ENCODE data around the gene MYEOV. TPM values are rescaled to one million over a fixed set of nuclear protein-coding genes. Genes with fewer than 3 reads are reported as not detected.

MYEOV gene
- total and polyA plus RNA-seq, 2 experiments from 2014 or later: 0.14 TPM; not detected in 1

DNA sequence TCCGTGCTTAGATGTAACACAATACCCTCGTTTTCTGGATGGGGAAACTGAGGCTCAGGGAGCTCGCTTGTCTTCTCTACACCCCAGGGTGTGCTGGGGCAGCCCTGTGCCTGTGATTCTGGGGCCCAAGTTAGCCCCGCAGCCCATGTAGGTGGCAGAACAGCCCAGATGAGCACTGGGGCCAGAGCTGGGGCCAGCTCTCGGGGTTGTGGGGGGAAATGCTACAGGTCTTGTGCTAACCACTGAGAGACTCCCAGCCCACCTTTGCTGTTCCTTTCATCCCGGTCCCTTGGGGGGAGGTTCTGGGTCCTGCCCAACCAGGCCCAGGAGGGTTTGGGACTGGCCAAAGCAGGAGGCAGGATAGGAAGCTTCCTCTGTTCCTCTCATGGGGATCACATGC, 13.5 kb downstream of the MYEOV start:
- H3K4me1 ChIP-seq (ENCODE audit: insufficient read depth): no peaks in the 10 kb centered on the region
- no peaks in the 10 kb centered on the region for H3K79me2 ChIP-seq (replicated peaks; ENCODE audit: insufficient read depth)

More for the DNA sequence above, 13.5 kb downstream of the MYEOV start:
- ATAC-seq (no peak), DNase-seq (ENCODE audit: low spot score) (no peak)
- H3F3A ChIP-seq (replicated peaks; ENCODE audit: low read depth): no peaks in the 10 kb centered on the region
- H2AFZ ChIP-seq: no peak overlapping the region
- Mint-ChIP-seq H3K27ac (no peak overlapping the region), H3K27me3 (ENCODE audit: insufficient read depth, low read depth, poor library complexity) (peaks cover 8% of the 10 kb centered on the region), H3K9me3 (no peaks in the 10 kb centered on the region), H3K4me3 (no peak overlapping the region), H3K4me1 (no peaks in the 10 kb centered on the region; the same call in 2 of the 3 replicates), H3K36me3 (ENCODE audit: low read depth) (no peaks in the 10 kb centered on the region)
- TF ChIP-seq ZNF114 (CRISPR knock-in tag; IDR thresholded peaks at IDR 0.05) (no peak), ZNF331 (CRISPR knock-in tag; IDR thresholded peaks at IDR 0.05; ENCODE audit: low read depth) (no peak), CREB1 (CRISPR knock-in tag; IDR thresholded peaks at IDR 0.05; ENCODE audit: low read depth) (no peak), EZH2 (IDR thresholded peaks at IDR 0.05; ENCODE audit: low read depth, unreplicated experiment) (no peak), NANOG (IDR thresholded peaks at IDR 0.05; ENCODE audit: borderline replicate concordance) (no peak), STAT1 (IDR thresholded peaks at IDR 0.05; ENCODE audit: unreplicated experiment) (no peak), ZNF462 (CRISPR knock-in tag; IDR thresholded peaks at IDR 0.05) (no peak)
- TF ChIP-seq, protein P1, sequence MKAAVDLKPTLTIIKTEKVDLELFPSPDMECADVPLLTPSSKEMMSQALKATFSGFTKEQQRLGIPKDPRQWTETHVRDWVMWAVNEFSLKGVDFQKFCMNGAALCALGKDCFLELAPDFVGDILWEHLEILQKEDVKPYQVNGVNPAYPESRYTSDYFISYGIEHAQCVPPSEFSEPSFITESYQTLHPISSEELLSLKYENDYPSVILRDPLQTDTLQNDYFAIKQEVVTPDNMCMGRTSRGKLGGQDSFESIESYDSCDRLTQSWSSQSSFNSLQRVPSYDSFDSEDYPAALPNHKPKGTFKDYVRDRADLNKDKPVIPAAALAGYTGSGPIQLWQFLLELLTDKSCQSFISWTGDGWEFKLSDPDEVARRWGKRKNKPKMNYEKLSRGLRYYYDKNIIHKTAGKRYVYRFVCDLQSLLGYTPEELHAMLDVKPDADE (IDR thresholded peaks at IDR 0.05): no peak
- TF ChIP-seq, protein P2, sequence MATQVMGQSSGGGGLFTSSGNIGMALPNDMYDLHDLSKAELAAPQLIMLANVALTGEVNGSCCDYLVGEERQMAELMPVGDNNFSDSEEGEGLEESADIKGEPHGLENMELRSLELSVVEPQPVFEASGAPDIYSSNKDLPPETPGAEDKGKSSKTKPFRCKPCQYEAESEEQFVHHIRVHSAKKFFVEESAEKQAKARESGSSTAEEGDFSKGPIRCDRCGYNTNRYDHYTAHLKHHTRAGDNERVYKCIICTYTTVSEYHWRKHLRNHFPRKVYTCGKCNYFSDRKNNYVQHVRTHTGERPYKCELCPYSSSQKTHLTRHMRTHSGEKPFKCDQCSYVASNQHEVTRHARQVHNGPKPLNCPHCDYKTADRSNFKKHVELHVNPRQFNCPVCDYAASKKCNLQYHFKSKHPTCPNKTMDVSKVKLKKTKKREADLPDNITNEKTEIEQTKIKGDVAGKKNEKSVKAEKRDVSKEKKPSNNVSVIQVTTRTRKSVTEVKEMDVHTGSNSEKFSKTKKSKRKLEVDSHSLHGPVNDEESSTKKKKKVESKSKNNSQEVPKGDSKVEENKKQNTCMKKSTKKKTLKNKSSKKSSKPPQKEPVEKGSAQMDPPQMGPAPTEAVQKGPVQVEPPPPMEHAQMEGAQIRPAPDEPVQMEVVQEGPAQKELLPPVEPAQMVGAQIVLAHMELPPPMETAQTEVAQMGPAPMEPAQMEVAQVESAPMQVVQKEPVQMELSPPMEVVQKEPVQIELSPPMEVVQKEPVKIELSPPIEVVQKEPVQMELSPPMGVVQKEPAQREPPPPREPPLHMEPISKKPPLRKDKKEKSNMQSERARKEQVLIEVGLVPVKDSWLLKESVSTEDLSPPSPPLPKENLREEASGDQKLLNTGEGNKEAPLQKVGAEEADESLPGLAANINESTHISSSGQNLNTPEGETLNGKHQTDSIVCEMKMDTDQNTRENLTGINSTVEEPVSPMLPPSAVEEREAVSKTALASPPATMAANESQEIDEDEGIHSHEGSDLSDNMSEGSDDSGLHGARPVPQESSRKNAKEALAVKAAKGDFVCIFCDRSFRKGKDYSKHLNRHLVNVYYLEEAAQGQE (IDR thresholded peaks at IDR 0.05; ENCODE audit: unreplicated experiment): no peak
- TF ChIP-seq, protein P3, sequence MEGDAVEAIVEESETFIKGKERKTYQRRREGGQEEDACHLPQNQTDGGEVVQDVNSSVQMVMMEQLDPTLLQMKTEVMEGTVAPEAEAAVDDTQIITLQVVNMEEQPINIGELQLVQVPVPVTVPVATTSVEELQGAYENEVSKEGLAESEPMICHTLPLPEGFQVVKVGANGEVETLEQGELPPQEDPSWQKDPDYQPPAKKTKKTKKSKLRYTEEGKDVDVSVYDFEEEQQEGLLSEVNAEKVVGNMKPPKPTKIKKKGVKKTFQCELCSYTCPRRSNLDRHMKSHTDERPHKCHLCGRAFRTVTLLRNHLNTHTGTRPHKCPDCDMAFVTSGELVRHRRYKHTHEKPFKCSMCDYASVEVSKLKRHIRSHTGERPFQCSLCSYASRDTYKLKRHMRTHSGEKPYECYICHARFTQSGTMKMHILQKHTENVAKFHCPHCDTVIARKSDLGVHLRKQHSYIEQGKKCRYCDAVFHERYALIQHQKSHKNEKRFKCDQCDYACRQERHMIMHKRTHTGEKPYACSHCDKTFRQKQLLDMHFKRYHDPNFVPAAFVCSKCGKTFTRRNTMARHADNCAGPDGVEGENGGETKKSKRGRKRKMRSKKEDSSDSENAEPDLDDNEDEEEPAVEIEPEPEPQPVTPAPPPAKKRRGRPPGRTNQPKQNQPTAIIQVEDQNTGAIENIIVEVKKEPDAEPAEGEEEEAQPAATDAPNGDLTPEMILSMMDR (conservative IDR thresholded peaks at IDR 0.05; ENCODE audit: low read depth in 2 of 2): no peak
- no peak overlapping the region for H3K27ac ChIP-seq (ENCODE audit: low read depth)
- no peaks in the 10 kb centered on the region for H3K27me3 ChIP-seq (ENCODE audit: insufficient read depth)
- no peak overlapping the region for H3K4me3 ChIP-seq
- no peak overlapping the region for H3K4me2 ChIP-seq
- H3K36me3 ChIP-seq (ENCODE audit: insufficient read depth): no peaks in the 10 kb centered on the region
- no peaks in the 10 kb centered on the region for H3K9me2 ChIP-seq (ENCODE audit: insufficient read depth)
- no peaks in the 10 kb centered on the region for H4K20me1 ChIP-seq (replicated peaks; ENCODE audit: insufficient read depth)
